Measurements from ENCODE around the gene ADGRF1.
"Not testable (repeated sequence)": the region's sequence is repeated elsewhere in the genome, so short reads cannot be mapped to it uniquely, and the experiment has no call there.

ADGRF1 gene

GRCh38 chr6:47042275-47042791, at the start of gene ADGRF1:
Gene ADGRF1 (minus strand): TSS chr6:47042332. CDS start chr6:47029061, 13,271 bp downstream.
- no peak for DNase-seq (ENCODE audit: low read depth)
- TF ChIP-seq, protein P1, sequence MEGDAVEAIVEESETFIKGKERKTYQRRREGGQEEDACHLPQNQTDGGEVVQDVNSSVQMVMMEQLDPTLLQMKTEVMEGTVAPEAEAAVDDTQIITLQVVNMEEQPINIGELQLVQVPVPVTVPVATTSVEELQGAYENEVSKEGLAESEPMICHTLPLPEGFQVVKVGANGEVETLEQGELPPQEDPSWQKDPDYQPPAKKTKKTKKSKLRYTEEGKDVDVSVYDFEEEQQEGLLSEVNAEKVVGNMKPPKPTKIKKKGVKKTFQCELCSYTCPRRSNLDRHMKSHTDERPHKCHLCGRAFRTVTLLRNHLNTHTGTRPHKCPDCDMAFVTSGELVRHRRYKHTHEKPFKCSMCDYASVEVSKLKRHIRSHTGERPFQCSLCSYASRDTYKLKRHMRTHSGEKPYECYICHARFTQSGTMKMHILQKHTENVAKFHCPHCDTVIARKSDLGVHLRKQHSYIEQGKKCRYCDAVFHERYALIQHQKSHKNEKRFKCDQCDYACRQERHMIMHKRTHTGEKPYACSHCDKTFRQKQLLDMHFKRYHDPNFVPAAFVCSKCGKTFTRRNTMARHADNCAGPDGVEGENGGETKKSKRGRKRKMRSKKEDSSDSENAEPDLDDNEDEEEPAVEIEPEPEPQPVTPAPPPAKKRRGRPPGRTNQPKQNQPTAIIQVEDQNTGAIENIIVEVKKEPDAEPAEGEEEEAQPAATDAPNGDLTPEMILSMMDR (IDR thresholded peaks at IDR 0.05; ENCODE audit: control insufficient read depth, extremely low read depth, insufficient read depth), result no peak
- no peak within 1 kb of the TSS for H3K4me3 ChIP-seq (ENCODE audit: low read depth, low read length)

GRCh38 chr6:47090881-47091280, 48.7 kb upstream of the ADGRF1 start:
- TF ChIP-seq, protein P1 (IDR thresholded peaks at IDR 0.05; ENCODE audit: control insufficient read depth, extremely low read depth, insufficient read depth), result no peak
- DNase-seq (ENCODE audit: low read depth), result no peak
- no peak overlapping the region for H3K4me3 ChIP-seq (ENCODE audit: low read depth, low read length)

GRCh38 chr6:47089473-47089872, 47.3 kb upstream of the ADGRF1 start:
- H3K4me3 ChIP-seq (ENCODE audit: low read depth, low read length); DNase-seq (ENCODE audit: low read depth): not testable (repeated sequence)

DNA sequence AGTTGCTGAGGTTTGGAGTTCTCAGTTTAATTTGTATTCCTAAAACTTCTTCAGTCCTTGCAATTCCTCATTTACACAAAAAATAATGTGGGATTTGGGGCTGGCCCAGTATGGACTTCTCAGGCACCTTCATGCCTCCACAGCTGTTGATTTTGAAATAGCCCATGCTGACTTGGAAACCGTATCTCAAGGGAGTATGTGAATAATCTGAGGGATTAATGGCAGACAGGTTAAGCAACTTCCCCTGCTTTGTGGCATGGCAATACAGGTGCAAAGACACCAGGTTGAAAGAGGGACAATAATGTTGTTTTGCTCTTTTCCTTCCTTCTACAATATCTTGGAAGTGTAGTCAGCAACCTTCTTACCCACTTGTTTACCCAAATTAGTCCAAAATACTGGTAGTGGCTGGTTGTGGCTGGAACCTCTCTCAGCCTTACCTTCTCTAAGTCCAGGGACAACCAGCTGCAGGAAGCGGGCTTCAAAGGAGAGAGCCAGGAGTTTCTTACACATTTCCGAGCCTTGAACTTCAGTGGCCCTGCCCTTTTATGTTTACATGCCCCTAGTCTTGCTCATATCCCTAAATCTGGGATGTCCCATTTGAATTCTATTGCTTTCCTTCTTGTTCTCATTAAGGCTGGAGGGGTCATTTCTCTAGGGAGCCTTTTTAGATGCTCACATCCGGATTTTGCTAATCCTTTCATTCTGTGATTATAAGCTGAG, 44.1 kb upstream of the ADGRF1 start:
- H3K4me3 ChIP-seq (ENCODE audit: low read depth, low read length), result no peak overlapping the region
- TF ChIP-seq, protein P1 (IDR thresholded peaks at IDR 0.05; ENCODE audit: control insufficient read depth, extremely low read depth, insufficient read depth), result no peak
- no peak for DNase-seq (ENCODE audit: low read depth)

GRCh38 chr6:47084610-47085009, 42.5 kb upstream of the ADGRF1 start:
- no peak for DNase-seq (ENCODE audit: low read depth)
- TF ChIP-seq, protein P1 (IDR thresholded peaks at IDR 0.05; ENCODE audit: control insufficient read depth, extremely low read depth, insufficient read depth), result no peak
- no peak overlapping the region for H3K4me3 ChIP-seq (ENCODE audit: low read depth, low read length)

DNA sequence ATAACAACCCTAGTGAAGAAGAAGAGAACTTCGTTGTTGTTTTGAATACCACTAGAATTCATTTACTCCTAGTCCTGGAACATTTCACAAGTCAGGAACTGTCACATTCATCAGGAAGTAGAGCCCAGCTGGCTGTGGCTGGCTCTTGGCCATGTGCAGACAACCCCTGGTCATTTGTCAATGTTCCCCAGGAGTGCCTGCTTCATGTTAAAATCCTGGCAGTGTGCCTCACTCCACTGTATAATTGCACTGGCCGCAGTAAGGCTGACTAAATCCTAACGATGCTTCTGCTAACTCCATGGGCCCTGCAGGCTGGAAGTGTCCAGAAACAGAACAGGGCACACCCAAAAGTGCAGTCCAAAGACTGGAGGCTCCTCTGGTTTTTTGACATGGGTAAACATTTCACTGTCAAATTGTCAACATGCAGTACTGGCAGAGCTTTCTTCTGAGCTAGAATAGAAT, 41.5 kb upstream of the ADGRF1 start:
- no peak for DNase-seq (ENCODE audit: low read depth)
- TF ChIP-seq, protein P1 (IDR thresholded peaks at IDR 0.05; ENCODE audit: control insufficient read depth, extremely low read depth, insufficient read depth), result no peak
- no peak overlapping the region for H3K4me3 ChIP-seq (ENCODE audit: low read depth, low read length)

- DNase-seq (ENCODE audit: low read depth), result no peak
- TF ChIP-seq, protein P1 (IDR thresholded peaks at IDR 0.05; ENCODE audit: control insufficient read depth, extremely low read depth, insufficient read depth), result no peak
- no peak overlapping the region for H3K4me3 ChIP-seq (ENCODE audit: low read depth, low read length)
These were observed 38.0 kb upstream of the ADGRF1 start for GRCh38 chr6:47080083-47080596.
